Parathyroid adenoma (tissue), 2 donors: ENCODE measurements around the gene COL4A2.

Source experiments
- H2AFZ ChIP-seq: fragments of 300-600 bp; sonication (generic); one replicate; pipeline ENCODE4 v1.7.0; 2017; ENCODE audit warnings: antibody characterized with exemption, mild to moderate bottlenecking
- H3K27ac ChIP-seq: fragments of 300-600 bp; sonication (generic); one replicate; pipeline ENCODE4 v1.7.0; 2017
- H3K27me3 ChIP-seq: fragments of 300-600 bp; sonication (generic); one replicate; pipeline ENCODE4 v1.7.0; 2017; ENCODE audit warnings: low read length; ENCODE audit not compliant: control insufficient read depth, insufficient read depth
- H3K36me3 ChIP-seq: fragments of 300-600 bp; sonication (generic); one replicate; pipeline ENCODE4 v1.7.0; 2017; ENCODE audit warnings: low read length; ENCODE audit not compliant: control insufficient read depth, insufficient read depth
- H3K4me1 ChIP-seq: fragments of 300-600 bp; sonication (generic); one replicate; pipeline ENCODE4 v1.7.0; 2017; ENCODE audit warnings: control low read depth
- H3K4me2 ChIP-seq: fragments of 300-600 bp; sonication (generic); one replicate; pipeline ENCODE4 v1.7.0; 2017; ENCODE audit warnings: low read length
- H3K4me3 ChIP-seq: fragments of 300-600 bp; sonication (generic); one replicate; pipeline ENCODE4 v1.7.0; 2017; ENCODE audit warnings: low read depth, low read length
- H3K79me2 ChIP-seq: fragments of 300-600 bp; sonication (generic); one replicate; pipeline ENCODE4 v1.7.0; 2017; ENCODE audit warnings: control low read depth
- H3K9ac ChIP-seq: fragments of 300-600 bp; sonication (generic); one replicate; pipeline ENCODE4 v1.7.0; 2017; ENCODE audit warnings: mild to moderate bottlenecking
- H3K9me3 ChIP-seq: fragments of 300-600 bp; sonication (generic); one replicate; pipeline ENCODE4 v1.7.0; 2017; ENCODE audit warnings: low read length; ENCODE audit not compliant: control insufficient read depth
- CTCF ChIP-seq: fragments of 300-600 bp; sonication (generic); IDR thresholded peaks from one replicate; pipeline ENCODE4 v1.7.0; 2017; ENCODE audit warnings: antibody characterized with exemption, mild to moderate bottlenecking
- donor health status: primary hyperparathyroidism.

Gene COL4A2

DNA sequence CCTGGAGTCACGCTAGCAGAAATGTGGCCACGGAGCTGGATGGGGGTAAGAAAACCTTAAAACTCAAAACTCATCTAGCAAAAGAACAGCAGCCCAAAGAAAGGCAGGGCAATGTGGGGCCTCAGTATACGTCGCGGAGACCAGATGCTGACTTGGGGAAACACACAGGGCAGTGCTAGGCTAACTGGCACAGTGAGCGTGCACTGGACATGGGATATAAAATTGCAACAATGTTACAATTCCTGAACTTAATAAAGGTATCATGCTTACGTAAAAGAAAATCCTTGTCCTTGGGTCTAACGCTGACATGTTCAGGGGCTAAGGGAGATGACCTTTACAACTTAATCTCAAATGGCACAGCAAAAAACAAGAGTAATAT, 40.7 kb upstream of the COL4A2 start:
- Histone ChIP-seq H3K9me3 (no peaks in the 10 kb centered on the region), H3K79me2 (no peaks in the 10 kb centered on the region), H3K4me3 (peak overlapping the region; percentile 8), H3K4me2 (peak overlapping the region; percentile 55), H3K27ac (peak overlapping the region; percentile 33), H2AFZ (no peak overlapping the region), H3K36me3 (no peaks in the 10 kb centered on the region), H3K4me1 (no peaks in the 10 kb centered on the region), H3K27me3 (no peaks in the 10 kb centered on the region), H3K9ac (no peak overlapping the region)
- TF ChIP-seq CTCF = no peak

GRCh38 chr13:110266983-110267382, 40.1 kb upstream of the COL4A2 start:
- TF ChIP-seq CTCF = no peak
- H3K4me3 ChIP-seq = no peak overlapping the region
- H3K27me3 ChIP-seq = no peaks in the 10 kb centered on the region
- no peak overlapping the region for H3K9ac ChIP-seq
- no peaks in the 10 kb centered on the region for H3K4me1 ChIP-seq
- H3K36me3 ChIP-seq = no peaks in the 10 kb centered on the region
- no peak overlapping the region for H3K4me2 ChIP-seq
- H3K9me3 ChIP-seq = no peaks in the 10 kb centered on the region
- H3K27ac ChIP-seq = no peak overlapping the region
- no peak overlapping the region for H2AFZ ChIP-seq
- H3K79me2 ChIP-seq = no peaks in the 10 kb centered on the region

GRCh38 chr13:110268061-110268460, 39.0 kb upstream of the COL4A2 start:
- Histone ChIP-seq H3K9ac (no peak overlapping the region), H3K79me2 (no peaks in the 10 kb centered on the region), H3K27me3 (no peaks in the 10 kb centered on the region), H3K9me3 (no peaks in the 10 kb centered on the region), H3K27ac (no peak overlapping the region), H3K4me3 (no peak overlapping the region), H3K36me3 (no peaks in the 10 kb centered on the region), H3K4me1 (no peaks in the 10 kb centered on the region), H2AFZ (no peak overlapping the region), H3K4me2 (no peak overlapping the region)
- no peak for TF ChIP-seq CTCF

DNA sequence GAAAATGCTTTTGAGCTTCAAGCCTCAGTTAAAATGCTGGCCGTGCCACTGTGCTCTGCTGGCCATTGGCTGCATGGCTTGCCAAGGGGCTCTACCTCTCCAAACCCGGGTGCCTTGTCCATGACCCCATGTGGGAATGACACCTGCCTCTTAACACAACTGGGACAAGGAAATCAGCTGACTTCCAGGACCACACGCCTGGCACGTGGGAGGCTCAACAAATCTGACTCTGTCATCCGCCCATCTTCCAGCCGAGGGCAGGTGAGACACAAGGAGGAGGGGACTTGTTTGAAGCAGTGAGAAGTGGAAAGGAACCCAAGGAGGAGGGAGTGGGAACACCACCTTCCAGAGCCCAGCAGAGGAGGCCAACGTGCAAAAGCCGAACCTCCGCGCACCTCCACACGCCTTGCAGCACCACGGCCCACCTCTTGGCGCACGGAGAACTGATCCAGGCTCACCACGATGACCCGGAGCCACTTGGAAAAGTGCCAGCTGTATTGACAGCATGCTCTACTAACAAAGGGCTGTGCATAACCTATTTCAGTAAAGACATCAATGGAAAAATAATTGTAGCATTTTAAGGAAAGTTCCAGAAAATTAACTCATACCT, 38.4 kb upstream of the COL4A2 start:
- H3K9ac ChIP-seq = no peak overlapping the region
- no peaks in the 10 kb centered on the region for H3K36me3 ChIP-seq
- no peak overlapping the region for H2AFZ ChIP-seq
- H3K27ac ChIP-seq = no peak overlapping the region
- no peaks in the 10 kb centered on the region for H3K79me2 ChIP-seq
- H3K27me3 ChIP-seq = no peaks in the 10 kb centered on the region
- H3K4me2 ChIP-seq = no peak overlapping the region
- H3K9me3 ChIP-seq = no peaks in the 10 kb centered on the region
- no peaks in the 10 kb centered on the region for H3K4me1 ChIP-seq
- H3K4me3 ChIP-seq = no peak overlapping the region
- no peak for TF ChIP-seq CTCF

DNA sequence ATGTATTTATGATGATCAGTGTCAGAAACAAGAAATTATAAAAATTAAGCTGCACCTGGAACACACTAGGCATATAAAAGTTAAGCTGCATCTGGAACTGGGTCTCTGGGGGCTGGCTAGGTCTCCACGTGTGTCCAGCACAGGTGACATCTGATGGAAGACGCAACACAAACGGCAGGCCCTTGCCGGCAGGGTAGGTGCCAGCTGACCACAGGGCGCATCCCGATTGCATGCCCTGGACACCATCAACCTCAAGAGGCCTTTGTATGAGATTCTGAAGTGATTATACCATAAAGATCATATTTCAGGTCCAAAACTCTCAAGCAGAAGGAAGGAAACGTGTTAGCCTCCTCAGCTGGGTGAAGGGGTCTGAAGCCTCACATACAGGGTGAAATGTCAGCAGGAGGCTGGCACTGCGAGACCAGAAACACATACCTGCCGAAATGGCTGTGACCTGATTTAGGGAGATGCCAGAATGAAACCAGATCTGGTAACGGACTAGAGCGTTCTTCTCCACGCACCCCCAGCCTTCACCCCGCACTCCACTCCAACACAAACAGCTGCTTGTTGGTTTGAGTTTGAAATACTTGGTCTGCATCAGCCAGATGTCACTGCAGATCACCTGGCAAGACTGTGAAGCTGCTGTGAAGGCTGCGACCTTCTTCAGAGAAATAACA, 37.4 kb upstream of the COL4A2 start:
- H3K4me1 ChIP-seq = no peaks in the 10 kb centered on the region
- no peaks in the 10 kb centered on the region for H3K79me2 ChIP-seq
- H3K9me3 ChIP-seq = no peaks in the 10 kb centered on the region
- no peak overlapping the region for H2AFZ ChIP-seq
- no peak overlapping the region for H3K4me2 ChIP-seq
- H3K4me3 ChIP-seq = no peak overlapping the region
- H3K27me3 ChIP-seq = no peaks in the 10 kb centered on the region
- TF ChIP-seq CTCF = no peak
- no peak overlapping the region for H3K27ac ChIP-seq
- no peak overlapping the region for H3K9ac ChIP-seq
- H3K36me3 ChIP-seq = no peaks in the 10 kb centered on the region
